GM11168 (cell line): ENCODE results near the gene TIMM23.
"Not testable (repeated sequence)": the region's sequence is repeated elsewhere in the genome, so short reads cannot be mapped to it uniquely, and the experiment has no call there.

Experiments
- in situ Hi-C: fragments of 300-500 bp; cut with MboI; formaldehyde crosslinking; loops from one replicate; pipeline ENCODE4 v1.12.0; 2022; ENCODE audit warnings: low sequenced_read_pairs; ENCODE audit not compliant: unreplicated experiment

The TIMM23 gene

DNA sequence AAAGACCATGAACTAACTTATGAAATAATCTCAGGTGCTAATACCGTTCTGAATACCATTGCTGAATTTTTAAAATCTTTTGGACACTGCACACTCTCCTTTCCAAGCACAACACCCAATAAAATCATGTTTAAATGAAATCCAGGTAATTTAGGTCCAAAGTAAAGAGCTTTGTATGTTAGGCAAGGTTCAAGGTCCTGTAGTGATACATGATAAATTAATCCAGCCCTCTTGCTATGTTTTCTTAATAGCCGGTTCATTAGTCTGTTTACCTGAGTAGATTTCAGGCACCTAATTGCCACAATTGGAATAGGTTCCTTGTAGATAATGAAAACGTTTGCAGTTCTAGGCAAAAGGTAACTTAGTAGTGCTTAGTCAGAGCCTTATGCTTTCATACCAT is 13.3 kb downstream of the TIMM23 start:
- in situ Hi-C loops = not testable (repeated sequence)

DNA sequence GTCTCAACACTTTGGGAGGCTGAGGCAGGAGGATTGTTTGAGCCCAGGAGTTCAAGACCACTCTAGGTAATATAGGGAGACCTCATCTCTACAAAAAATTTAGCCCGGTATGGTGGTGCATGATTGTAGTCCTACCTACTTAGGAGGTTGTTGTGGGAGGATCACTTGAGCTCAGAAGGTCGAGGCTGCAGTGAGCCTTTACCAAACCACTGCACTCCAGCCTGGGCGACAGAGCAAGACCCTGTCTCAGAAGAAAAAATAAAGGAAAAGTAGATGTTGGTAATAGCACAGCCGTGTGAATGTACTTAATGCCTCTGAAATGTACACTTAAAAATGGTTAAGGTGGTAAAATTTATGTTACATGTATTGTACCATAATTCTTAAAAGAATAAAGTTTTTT is 25.3 kb downstream of the TIMM23 start:
- in situ Hi-C loops = loop anchor here (10.0 kb wide), 1 partner anchor 133 kb away; no protein-coding TSS in a partner anchor

DNA sequence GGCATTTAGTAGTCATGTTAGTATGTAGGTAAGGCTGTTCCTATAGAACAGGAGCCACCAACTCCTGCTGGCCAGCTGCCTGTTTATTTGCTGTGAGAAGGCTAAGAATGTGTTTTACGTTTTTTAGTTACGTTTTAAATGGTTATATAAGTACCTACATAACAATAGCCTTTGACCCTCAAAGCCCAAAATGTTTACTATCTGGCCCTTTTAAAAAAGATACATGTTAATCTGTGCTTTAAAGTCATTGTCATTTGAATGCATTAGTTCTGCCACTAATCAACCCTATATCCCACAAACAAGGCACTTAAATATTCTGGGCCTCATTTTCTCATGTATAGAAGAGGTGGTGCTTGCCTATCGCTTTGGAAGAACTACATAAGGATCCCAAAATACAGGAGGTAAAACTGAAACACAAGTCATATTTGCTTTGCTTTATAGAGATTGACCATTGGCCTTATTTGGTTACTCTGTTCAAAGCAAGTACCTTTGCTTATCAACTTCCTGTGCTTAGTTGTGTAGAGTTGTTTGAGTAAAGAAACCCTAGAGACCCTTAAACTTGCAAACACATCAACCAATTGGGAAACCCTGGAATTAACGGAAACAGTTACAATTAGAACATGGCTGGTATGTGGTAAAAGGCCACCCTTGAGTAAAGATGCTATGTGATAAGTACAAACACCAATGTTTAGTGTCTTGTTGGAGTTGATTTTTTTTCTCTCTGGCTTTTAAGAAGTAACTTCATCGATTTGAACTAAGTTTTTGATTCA is 25.9 kb downstream of the TIMM23 start:
- in situ Hi-C loops = loop anchor here (10.0 kb wide), 1 partner anchor 133 kb away; no protein-coding TSS in a partner anchor

DNA sequence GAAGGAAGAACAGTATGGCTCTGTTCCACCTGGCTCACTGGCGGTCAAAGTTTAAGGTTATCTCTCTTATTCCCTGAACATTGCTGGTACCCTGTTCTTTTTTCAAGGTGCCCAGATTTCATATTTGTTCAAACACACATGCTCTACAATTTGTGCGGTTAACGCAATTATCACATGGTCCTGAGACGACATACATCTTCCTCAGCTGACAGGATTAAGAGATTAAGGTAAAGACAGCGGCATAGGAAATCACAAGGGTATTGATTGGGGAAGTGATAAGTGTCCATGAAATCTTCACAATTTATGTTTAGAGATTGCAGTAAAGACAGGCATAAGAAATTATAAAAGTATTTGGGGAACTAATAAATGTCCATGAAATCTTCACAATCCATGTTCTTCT is 27.7 kb downstream of the TIMM23 start:
- in situ Hi-C loops = loop anchor here (10.0 kb wide), 1 partner anchor 135 kb away; no protein-coding TSS in a partner anchor

DNA sequence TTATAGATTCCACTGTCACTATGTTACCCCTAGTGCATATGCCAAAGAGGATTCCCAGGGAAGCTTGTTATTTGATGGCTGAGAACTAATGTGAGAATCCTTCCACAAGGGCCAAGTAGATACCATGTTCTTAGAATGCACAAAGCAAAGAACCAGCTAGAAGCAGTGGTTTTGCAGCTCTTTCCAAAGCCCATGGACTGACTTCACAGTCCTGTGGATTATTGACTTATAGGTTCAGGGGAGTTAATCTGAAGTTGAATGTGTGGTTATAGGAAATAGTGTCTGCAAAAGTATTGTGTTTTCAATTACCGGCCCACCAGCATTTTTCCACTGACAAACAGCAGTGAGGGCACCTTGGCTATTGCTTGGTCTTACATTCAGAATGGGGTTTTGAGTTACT is 28.2 kb downstream of the TIMM23 start:
- in situ Hi-C loops = no loop called here

DNA sequence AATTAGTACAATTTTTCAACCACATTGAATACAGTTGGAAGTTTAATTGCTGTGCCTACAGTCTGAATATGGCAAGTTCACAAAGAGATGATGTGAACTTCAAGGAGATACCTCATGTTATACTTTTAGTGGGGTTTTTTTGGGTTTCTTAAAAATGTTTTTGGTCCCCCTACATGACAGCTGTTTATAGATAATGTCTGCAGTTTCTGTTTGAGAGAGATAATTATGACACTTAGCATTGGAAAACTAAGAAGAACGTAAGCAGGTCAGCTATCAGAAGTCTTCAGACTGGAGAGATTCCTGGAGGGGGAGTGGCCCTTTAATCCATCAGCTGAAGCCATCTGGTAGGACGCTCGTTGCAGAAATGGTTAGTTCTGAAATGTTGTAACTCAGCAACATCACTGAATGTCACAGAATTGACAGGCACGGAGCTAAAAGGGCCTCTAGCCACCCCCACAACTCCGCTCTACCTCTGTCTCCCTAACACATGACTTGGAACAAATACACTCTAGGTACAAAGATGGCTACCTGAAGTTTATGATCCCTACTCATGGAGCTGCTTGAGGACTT is 29.0 kb downstream of the TIMM23 start:
- in situ Hi-C loops = no loop called here

DNA sequence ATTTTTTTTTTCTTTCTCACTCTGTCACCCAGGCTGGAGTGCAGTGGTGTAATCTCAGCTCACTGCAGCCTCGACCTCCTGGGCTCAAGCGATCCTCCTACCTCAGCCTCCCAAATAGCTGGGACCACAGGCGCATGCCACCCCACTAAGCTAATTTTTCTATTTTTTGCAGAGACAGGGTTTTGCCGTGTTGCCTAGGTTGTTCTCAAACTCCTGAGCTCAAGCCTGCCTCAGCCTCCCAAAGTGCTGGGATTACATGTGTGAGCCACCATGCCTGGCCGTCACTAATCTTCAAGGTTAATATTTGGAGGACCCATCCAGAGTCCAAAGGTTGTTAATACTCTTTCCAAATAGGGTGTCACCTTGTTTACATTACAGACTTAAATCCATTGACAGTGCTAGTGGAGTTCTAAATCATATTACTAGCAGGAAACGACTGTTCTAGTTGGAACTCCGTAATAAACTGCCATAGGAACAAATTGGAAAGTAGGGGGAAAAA is 29.9 kb downstream of the TIMM23 start:
- in situ Hi-C loops = not testable (repeated sequence)

DNA sequence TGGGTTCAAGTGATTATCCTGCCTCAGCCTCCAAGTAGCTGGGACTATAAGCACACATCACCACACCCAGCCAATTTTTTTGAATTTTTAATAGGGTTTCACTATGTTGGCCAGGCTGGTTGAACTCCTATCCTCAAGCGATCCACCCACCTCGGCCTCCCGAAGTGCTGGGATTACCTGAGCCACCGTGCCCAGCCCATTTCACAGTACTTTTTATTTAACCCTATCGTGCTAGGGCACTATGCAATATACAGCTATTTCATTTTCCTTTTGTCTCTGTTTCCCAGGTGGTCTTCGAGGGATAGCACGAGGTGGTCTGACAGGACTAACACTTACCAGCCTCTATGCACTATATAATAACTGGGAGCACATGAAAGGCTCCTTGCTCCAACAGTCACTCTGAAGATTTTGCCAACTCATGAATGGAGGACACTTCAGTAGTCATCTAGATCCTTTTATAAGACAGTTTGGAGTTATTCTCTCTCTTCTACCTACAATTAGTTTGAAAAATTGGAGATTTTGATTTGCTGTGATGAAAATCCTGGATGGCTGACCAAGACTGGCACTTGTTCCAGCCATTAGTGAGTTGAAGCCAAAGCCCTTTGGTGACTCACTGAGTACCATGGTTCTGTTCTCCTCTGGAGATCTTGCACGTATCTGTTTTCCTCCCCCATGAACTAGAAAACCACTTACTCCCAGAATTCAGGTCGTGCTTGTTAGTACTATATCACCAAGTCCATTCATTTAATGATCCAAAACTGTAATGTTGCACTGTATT is 30.8 kb downstream of the TIMM23 start:
- in situ Hi-C loops = no loop called here

DNA sequence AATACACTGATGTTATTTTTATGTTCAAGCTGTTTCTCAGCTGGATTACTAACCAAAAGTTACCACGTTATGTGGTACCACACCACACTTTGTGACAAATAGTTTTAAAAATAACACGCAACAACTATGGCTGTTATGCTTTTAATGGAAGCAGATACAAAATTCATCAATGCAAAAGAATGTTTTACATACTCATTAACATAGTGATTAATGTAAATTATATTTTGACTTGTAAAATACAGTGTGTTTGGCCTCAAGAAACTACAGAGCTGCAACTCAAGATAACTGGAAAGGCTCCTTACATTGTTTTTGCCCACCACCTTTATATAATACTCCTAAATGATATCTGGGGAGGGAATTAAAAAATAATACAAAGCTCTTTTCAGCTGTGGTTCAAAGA is 32.7 kb downstream of the TIMM23 start:
- in situ Hi-C loops = no loop called here

DNA sequence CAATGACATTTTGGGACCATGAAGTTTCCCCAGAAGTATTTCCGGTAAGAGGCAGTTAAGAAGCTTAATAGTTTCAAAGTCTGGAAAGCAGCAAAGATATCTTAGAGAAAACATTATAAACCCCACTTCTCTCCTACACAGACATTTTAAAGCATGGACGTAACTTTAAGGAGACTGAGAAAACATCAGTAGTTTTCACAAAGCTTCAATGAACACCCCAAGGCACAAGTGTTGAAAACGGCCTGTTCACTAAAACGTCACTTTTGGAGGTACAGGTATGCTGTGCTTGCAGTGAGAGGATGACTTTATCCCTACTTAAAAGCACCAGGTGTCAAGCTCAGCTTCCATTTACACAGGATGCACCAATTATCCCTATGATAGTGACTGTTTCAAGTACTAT is 33.1 kb downstream of the TIMM23 start:
- in situ Hi-C loops = no loop called here

DNA sequence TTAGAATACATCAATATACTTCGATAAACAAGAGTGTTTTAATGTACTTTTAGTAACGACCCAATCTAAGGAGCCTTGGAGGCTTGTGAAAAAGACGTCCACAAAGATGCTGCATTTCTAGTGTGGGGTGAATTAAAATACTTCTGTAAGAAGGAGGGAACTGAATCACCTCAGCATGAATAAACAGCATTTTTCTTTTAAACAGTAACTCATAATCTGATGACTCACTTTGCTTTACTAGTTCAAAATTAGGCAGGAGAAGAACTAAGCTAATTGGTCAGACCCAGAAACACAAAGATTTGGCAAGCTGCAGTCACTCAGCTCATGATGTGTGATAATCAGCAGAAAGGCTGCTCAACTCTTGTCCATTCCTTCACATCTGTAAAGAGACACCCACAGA is 33.9 kb downstream of the TIMM23 start:
- in situ Hi-C loops = no loop called here

DNA sequence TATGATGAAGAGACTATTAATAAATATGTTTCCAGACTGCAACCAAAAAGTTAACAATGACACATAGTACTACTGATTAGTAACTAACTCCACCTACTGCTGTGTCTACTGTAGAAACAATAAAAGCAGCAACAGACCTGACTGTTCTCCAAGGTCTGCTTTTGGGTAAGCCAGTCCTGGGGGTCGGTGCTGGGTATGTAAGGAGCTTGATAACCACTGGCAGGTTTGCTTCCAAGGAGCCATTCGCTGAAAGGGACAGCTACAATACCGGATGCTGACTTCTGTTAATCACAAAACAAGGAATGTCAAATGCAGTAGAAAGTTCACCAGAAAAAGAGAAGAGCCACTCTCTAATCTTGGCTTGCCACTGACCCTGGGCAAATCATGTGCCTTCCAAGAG is 40.5 kb downstream of the TIMM23 start:
- in situ Hi-C loops = no loop called here

DNA sequence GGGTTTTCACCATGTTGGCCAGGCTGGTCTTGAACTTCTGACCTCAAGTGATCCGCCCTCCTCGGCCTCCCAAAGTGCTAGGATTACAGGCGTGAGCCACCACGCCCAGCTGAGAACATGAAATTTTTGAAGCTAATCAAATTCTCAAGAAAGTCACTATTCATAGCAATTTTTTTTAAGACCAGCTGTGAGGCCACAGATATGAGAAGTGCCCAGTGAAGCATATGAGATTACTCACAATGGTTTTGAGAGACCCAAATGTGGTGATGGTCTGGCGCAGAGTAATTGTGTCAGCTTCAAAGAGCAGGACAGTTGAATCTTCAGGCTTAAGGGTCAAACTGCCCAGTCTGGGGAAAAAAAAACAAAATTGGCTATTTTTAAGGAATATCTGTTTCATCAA is 41.9 kb downstream of the TIMM23 start:
- in situ Hi-C loops = no loop called here

DNA sequence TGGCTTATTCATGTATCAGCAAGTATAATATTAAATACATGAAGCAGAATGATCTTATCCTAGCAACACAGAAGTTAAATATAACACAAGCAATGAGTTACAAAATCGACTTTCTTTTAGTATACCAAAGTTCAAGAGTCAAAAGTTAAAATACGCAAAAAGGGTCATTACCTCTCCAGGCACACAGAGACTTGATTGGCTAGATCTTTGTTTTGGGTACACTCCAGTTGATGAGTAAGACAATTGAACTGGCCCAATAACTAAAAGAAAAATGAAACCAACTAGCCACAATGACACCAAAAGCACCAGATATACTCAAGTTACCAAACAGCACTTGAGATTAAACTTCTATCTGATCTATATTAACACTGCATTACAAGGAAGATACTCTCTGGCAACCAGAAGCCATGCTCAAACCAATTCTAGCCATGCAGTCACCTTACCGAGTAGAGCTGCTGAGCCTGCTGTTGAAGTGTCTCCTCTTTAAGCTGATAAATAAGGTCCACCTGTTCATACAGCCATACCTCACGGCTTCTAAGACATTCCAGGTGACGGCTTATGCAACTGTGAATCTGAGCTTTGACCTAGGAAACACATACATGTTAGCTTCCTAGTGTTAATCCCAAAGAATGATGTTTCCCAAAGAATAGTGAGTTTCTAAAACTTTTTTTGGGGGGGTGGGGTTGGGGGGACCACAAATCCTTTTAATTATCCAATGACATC is 42.6 kb downstream of the TIMM23 start:
- in situ Hi-C loops = no loop called here

DNA sequence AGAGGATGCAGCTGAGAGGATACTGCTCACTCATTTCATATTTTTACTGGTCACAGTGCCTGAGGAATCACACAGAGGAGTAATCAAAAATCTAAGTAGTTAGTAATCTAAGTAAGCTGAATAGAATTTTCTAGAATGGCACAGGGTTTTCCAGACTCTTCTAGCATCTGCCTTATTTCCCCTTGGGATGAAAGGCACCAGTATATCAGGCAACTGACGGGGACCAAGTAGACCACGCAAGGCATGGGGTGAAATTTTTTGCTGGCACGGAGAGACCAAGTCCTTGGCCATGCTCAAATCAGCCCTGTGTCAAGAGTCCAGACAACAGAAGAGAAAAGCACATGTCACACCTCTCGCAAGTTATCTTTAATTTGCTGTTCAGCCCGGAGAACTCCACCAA is 43.9 kb downstream of the TIMM23 start:
- in situ Hi-C loops = no loop called here

DNA sequence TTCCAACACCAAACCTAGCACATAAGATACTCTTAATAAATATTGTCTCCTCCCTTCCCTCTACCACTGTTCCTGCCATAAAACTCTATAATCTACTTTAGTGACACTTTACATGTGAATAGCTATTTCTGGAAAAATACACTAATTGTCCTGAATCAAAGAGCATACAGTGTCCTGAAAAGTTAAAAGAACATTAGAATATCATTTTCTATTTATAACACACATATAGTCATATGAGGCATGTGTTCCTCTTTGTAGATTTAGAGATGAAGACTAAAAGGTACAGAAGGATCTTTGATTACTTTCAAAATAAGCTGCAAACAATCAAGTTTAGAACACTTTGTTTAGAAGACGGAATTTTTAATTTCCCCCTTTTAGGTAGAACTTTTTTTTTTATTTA is 44.5 kb downstream of the TIMM23 start:
- in situ Hi-C loops = no loop called here

DNA sequence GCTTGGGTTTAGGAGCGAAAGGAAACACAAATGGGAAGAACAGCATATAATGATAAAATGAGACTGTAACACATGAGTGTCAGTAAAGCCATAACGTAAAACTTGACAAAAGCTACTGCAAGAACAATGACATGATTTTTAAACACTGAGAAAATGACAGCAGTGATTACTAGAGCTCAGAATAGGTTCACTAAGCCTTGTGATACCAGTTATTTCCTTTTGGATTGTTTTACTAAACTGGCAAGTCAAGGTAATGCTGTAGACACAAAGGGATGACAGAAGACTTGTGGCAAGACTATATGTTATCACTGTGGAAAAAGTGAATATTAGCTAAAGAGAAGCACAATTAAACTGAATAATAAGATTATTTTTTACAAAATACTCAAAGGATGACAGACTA is 45.4 kb downstream of the TIMM23 start:
- in situ Hi-C loops = no loop called here

DNA sequence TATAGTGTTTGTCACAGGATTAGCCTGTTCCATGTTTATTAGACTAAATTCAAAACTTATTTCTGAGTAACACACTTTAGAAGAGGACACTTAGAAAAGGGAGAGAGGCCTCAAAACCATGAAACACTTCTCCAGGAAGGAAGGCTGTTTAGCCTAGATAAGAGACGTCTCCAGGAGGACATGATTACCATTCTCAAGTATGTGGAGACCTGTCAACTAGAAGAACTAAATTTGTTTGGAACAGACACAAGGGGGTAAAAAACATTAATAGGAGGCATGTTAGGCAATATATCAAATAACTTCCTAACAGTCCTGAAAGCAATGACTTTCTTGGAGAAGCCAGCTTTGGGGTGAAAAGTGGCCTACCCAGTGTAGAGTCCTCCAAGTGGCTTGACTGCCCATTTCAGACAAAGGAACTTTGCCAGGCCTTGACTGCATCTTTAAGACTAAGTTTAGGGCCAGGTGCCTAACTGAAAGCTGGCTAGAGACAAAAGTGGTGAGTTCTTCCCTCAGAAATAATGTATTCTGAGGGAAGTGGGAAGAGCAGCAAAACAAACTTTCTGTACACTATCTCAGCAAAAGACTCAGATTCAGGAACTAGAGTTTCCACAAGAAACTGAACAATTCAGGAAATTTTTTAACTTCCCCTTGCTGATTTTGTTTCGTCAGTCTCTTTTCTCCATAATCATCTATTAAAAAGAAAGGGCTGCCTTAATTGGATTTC is 46.3 kb downstream of the TIMM23 start:
- in situ Hi-C loops = no loop called here

DNA sequence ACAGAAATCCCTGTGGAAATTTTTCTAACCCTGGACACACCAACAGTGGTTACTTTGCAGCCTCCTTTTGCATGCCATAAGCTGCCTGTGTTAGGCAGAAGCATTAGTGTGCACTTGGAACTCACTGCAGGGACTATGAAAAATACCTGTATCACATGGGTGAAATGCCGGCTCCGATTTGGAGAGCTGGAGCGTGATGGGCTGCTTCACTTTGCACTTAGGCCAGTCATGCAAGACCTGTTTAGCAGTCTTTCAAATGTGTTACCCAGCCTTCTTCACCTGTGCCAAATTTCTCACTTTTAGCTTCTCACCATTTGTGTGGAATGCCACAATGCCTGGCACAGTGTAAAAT is 46.9 kb downstream of the TIMM23 start:
- in situ Hi-C loops = no loop called here
